HUES48 (cell line): ENCODE data around the gene UMOD.
"Not testable (repeated sequence)": the region's sequence is repeated elsewhere in the genome, so short reads cannot be mapped to it uniquely, and the experiment has no call there.

ENCODE experiments used
- H3K27ac ChIP-seq: one replicate; pipeline ENCODE4 v1.7.0; 2013; ENCODE audit warnings: low read depth, low read length, inconsistent platforms
- H3K27me3 ChIP-seq: 2 replicates; pipeline ENCODE4 v1.6.1; 2013; ENCODE audit warnings: mild to moderate bottlenecking, low read length; ENCODE audit not compliant: control insufficient read depth, insufficient read depth
- H3K36me3 ChIP-seq: 2 replicates; pipeline ENCODE4 v1.6.1; 2013; ENCODE audit warnings: low read length; ENCODE audit not compliant: control insufficient read depth, insufficient read depth
- H3K4me1 ChIP-seq: 2 replicates; pipeline ENCODE4 v1.6.1; 2013; ENCODE audit warnings: mild to moderate bottlenecking, low read length; ENCODE audit not compliant: control insufficient read depth, insufficient read depth
- H3K4me3 ChIP-seq: 2 replicates; pipeline ENCODE4 v1.5.1; 2013; ENCODE audit warnings: mild to moderate bottlenecking, low read depth, low read length
- H3K9ac ChIP-seq: 2 replicates; pipeline ENCODE4 v1.6.1; 2013; ENCODE audit warnings: mild to moderate bottlenecking, low read depth, low read length, moderate library complexity
- H3K9me3 ChIP-seq: 2 replicates; pipeline ENCODE4 v1.6.1; 2013; ENCODE audit warnings: low read length; ENCODE audit not compliant: control insufficient read depth, insufficient read depth

Gene UMOD

GRCh38 chr16:20332411-20332810 lies 20.1 kb downstream of the UMOD start:
- H3K36me3 ChIP-seq = no peaks in the 10 kb centered on the region
- no peak overlapping the region for H3K4me3 ChIP-seq
- no peaks in the 10 kb centered on the region for H3K27me3 ChIP-seq
- no peak overlapping the region for H3K9ac ChIP-seq
- H3K4me1 ChIP-seq = peaks cover 4% of the 10 kb centered on the region; the same call in 1 of the 2 replicates
- H3K27ac ChIP-seq = no peak overlapping the region
- no peaks in the 10 kb centered on the region for H3K9me3 ChIP-seq

GRCh38 chr16:20331635-20332034 lies 20.9 kb downstream of the UMOD start:
- Histone ChIP-seq H3K27ac (no peak overlapping the region), H3K4me1 (peaks cover 1% of the 10 kb centered on the region; the same call in 1 of the 2 replicates), H3K4me3 (no peak overlapping the region), H3K36me3 (no peaks in the 10 kb centered on the region), H3K9me3 (no peaks in the 10 kb centered on the region), H3K9ac (no peak overlapping the region), H3K27me3 (no peaks in the 10 kb centered on the region)

- H3K27ac ChIP-seq = no peak overlapping the region
Observed at GRCh38 chr16:20329392-20330138, 22.9 kb downstream of the UMOD start.

GRCh38 chr16:20327444-20328041 lies 25.0 kb downstream of the UMOD start, which contains the start of gene GP2:
GP2 (minus strand) TSS chr16:20327513; CDS start chr16:20326431, 1,082 bp downstream.
- Histone ChIP-seq H3K27ac (no peak within 1 kb of the TSS), H3K36me3 (no peaks in the 10 kb centered on the region), H3K4me3 (no peak within 1 kb of the TSS), H3K4me1 (no peaks in the 10 kb centered on the region), H3K9ac (no peak within 1 kb of the TSS), H3K9me3 (no peaks in the 10 kb centered on the region), H3K27me3 (no peaks in the 10 kb centered on the region)

More at GRCh38 chr16:20329392-20330138, 22.9 kb downstream of the UMOD start:
- H3K36me3 ChIP-seq = no peaks in the 10 kb centered on the region
- H3K27me3 ChIP-seq = no peaks in the 10 kb centered on the region
- no peak overlapping the region for H3K9ac ChIP-seq
- H3K4me3 ChIP-seq = no peak overlapping the region
- H3K9me3 ChIP-seq = no peaks in the 10 kb centered on the region
- H3K4me1 ChIP-seq = no peaks in the 10 kb centered on the region

GRCh38 chr16:20326321-20326720 lies 26.2 kb downstream of the UMOD start:
- Histone ChIP-seq H3K9me3 (no peaks in the 10 kb centered on the region), H3K36me3 (no peaks in the 10 kb centered on the region), H3K4me1 (no peaks in the 10 kb centered on the region), H3K4me3 (no peak overlapping the region), H3K27ac (no peak overlapping the region), H3K27me3 (no peaks in the 10 kb centered on the region), H3K9ac (no peak overlapping the region)

GRCh38 chr16:20325005-20325404 lies 27.5 kb downstream of the UMOD start:
- no peak overlapping the region for H3K9ac ChIP-seq
- no peaks in the 10 kb centered on the region for H3K9me3 ChIP-seq
- H3K27ac ChIP-seq = no peak overlapping the region
- H3K4me1 ChIP-seq = no peaks in the 10 kb centered on the region
- no peak overlapping the region for H3K4me3 ChIP-seq
- no peaks in the 10 kb centered on the region for H3K36me3 ChIP-seq
- no peaks in the 10 kb centered on the region for H3K27me3 ChIP-seq

- Histone ChIP-seq H3K4me3 (no peak overlapping the region), H3K27me3 (no peaks in the 10 kb centered on the region), H3K9ac (no peak overlapping the region), H3K36me3 (no peaks in the 10 kb centered on the region), H3K27ac (no peak overlapping the region), H3K9me3 (no peaks in the 10 kb centered on the region), H3K4me1 (no peaks in the 10 kb centered on the region)
Observed at GRCh38 chr16:20323591-20324117, 28.9 kb downstream of the UMOD start.

GRCh38 chr16:20322696-20323095 lies 29.8 kb downstream of the UMOD start:
- H3K27me3 ChIP-seq = no peaks in the 10 kb centered on the region
- H3K4me3 ChIP-seq = no peak overlapping the region
- no peaks in the 10 kb centered on the region for H3K9me3 ChIP-seq
- no peak overlapping the region for H3K27ac ChIP-seq
- H3K4me1 ChIP-seq = no peaks in the 10 kb centered on the region
- H3K36me3 ChIP-seq = no peaks in the 10 kb centered on the region
- no peak overlapping the region for H3K9ac ChIP-seq

GRCh38 chr16:20321671-20322070 lies 30.8 kb downstream of the UMOD start:
- no peak overlapping the region for H3K4me3 ChIP-seq
- H3K27ac ChIP-seq = no peak overlapping the region
- no peaks in the 10 kb centered on the region for H3K9me3 ChIP-seq
- H3K27me3 ChIP-seq = no peaks in the 10 kb centered on the region
- H3K4me1 ChIP-seq = no peaks in the 10 kb centered on the region
- H3K9ac ChIP-seq = no peak overlapping the region
- no peaks in the 10 kb centered on the region for H3K36me3 ChIP-seq

- H3K36me3 ChIP-seq, H3K9me3 ChIP-seq, H3K4me1 ChIP-seq, H3K27me3 ChIP-seq, H3K27ac ChIP-seq, H3K4me3 ChIP-seq, H3K9ac ChIP-seq: not testable (repeated sequence)
Observed at GRCh38 chr16:20321051-20321450, 31.5 kb downstream of the UMOD start.

- Histone ChIP-seq H3K9me3 (no peaks in the 10 kb centered on the region), H3K4me3 (no peak overlapping the region), H3K9ac (no peak overlapping the region), H3K36me3 (no peaks in the 10 kb centered on the region), H3K27me3 (no peaks in the 10 kb centered on the region), H3K4me1 (no peaks in the 10 kb centered on the region), H3K27ac (no peak overlapping the region)
Observed at GRCh38 chr16:20320592-20320991, 31.9 kb downstream of the UMOD start.
